PC-9 (cell line): Measurements from ENCODE around the gene RAB7B. TPM values are rescaled to one million over a fixed set of nuclear protein-coding genes. Genes with fewer than 3 reads are reported as not detected.
A peak's percentile ranks its signal among the peaks of the same experiment; 100 is the strongest.

Source experiments
- BruUV-seq: library from RNA; stranded (reverse); fragments of 400-500 nt; replicated peaks from 2 replicates; lab custom pipeline; 2021; lab: Mats Ljungman, UMichigan
- CTCF ChIA-PET: fragments of 300-600 bp; sonication (Branson Sonifier 250); formaldehyde crosslinking; loops from one replicate; lab custom pipeline; 2022; ENCODE audit warnings: antibody characterized with exemption; lab: Charles Lee
- POLR2A ChIA-PET: fragments of 300-600 bp; sonication (Branson Sonifier 250); formaldehyde crosslinking; loops from one replicate; lab custom pipeline; 2022; ENCODE audit warnings: antibody characterized with exemption; ENCODE audit not compliant: unreplicated experiment; lab: Charles Lee
- DNase-seq, 2 experiments: peaks; one replicate each; pipeline versions ENCODE4 v3.0.0 to v3.0.0-alpha.2; 2015 to 2022; ENCODE audit warnings: mixed read lengths in 1 of 2
- H2AFZ ChIP-seq: fragments of 200-600 bp; sonication (generic); 2 replicates; pipeline ENCODE4 v1.8.1; 2017; ENCODE audit warnings: antibody characterized with exemption
- H3F3A ChIP-seq: fragments of 200-600 bp; sonication (generic); 2 replicates; pipeline ENCODE4 v1.8.1; 2017; ENCODE audit warnings: antibody characterized with exemption, mild to moderate bottlenecking, low read depth; ENCODE audit not compliant: insufficient read depth
- H3K27ac ChIP-seq: fragments of 200-600 bp; sonication (generic); 2 replicates; pipeline ENCODE4 v1.6.1; 2016; ENCODE audit warnings: mixed run types
- H3K27me3 ChIP-seq: fragments of 200-600 bp; sonication (generic); 2 replicates; pipeline ENCODE4 v1.6.1; 2016; ENCODE audit warnings: low read depth, mixed run types; ENCODE audit not compliant: insufficient read depth
- H3K36me3 ChIP-seq: fragments of 200-600 bp; sonication (generic); 2 replicates; pipeline ENCODE4 v1.6.1; 2016; ENCODE audit warnings: low read depth, mixed run types
- H3K4me1 ChIP-seq: fragments of 200-600 bp; sonication (generic); replicated peaks from 2 replicates; pipeline ENCODE4 v1.6.1; 2016; ENCODE audit warnings: mixed run types; ENCODE audit not compliant: insufficient read depth
- H3K4me2 ChIP-seq: fragments of 200-600 bp; sonication (generic); 2 replicates; pipeline ENCODE4 v1.6.1; 2017; ENCODE audit warnings: mixed run types
- H3K4me3 ChIP-seq: fragments of 200-600 bp; sonication (generic); 2 replicates; pipeline ENCODE4 v1.6.1; 2016; ENCODE audit warnings: mixed run types
- H3K79me2 ChIP-seq: fragments of 200-600 bp; sonication (generic); 2 replicates; pipeline ENCODE4 v1.6.1; 2017; ENCODE audit warnings: low read depth, mixed run types
- H3K9me2 ChIP-seq: fragments of 200-600 bp; sonication (generic); 2 replicates; pipeline ENCODE4 v1.8.1; 2017; ENCODE audit warnings: mild to moderate bottlenecking; ENCODE audit not compliant: insufficient read depth
- H3K9me3 ChIP-seq: fragments of 200-600 bp; sonication (generic); 2 replicates; pipeline ENCODE4 v1.8.1; 2016; ENCODE audit warnings: low read depth; ENCODE audit not compliant: insufficient read depth
- H4K20me1 ChIP-seq: fragments of 200-600 bp; sonication (generic); 2 replicates; pipeline ENCODE4 v1.8.1; 2017; ENCODE audit not compliant: insufficient read depth
- CTCF ChIP-seq: fragments of 200-600 bp; sonication (generic); conservative IDR thresholded peaks from 2 replicates; pipeline ENCODE4 v1.6.1; 2017; ENCODE audit warnings: mixed run types, antibody characterized with exemption, mild to moderate bottlenecking, moderate library complexity
- EZH2 ChIP-seq: fragments of 200-600 bp; sonication (generic); IDR thresholded peaks from 2 replicates; pipeline ENCODE4 v1.8.0; 2017; ENCODE audit warnings: antibody characterized with exemption, low read depth
- intact Hi-C: fragments of 100-400 bp; cut with micrococcal nuclease; formaldehyde crosslinking; loops from one replicate; pipeline ENCODE4 v1.10.0; 2022; ENCODE audit not compliant: unreplicated experiment
- total RNA-seq: library from RNA; stranded (reverse); gene quantifications from 2 replicates; pipeline ENCODE4 v1.2.3, GENCODE V29; 2021

The RAB7B gene
- total RNA-seq, 1 experiment from 2014 or later, result not detected

- intact Hi-C loops, result no loop called here
- TF ChIP-seq EZH2, result no peak
- TF ChIP-seq CTCF, result no peak
- Histone ChIP-seq H3K4me3 (no peak overlapping the region), H3K27me3 (no peaks in the 10 kb centered on the region), H3K79me2 (no peaks in the 10 kb centered on the region), H3K9me2 (0 out of 2 replicates have a peak, but pooled peaks cover 5% of the 10 kb centered on the region), H3K4me1 (peaks cover 85% of the 10 kb centered on the region), H3F3A (peaks cover 35% of the 10 kb centered on the region), H2AFZ (no peak overlapping the region), H3K4me2 (peak overlapping the region; percentile 37), H4K20me1 (no peaks in the 10 kb centered on the region), H3K9me3 (no peaks in the 10 kb centered on the region), H3K36me3 (no peaks in the 10 kb centered on the region), H3K27ac (no peak overlapping the region)
- DNase-seq, result no peak
- ChIA-PET CTCF (no interaction called here), POLR2A (no interaction called here)
- no TSS peak for BruUV-seq
These were observed 67.3 kb downstream of the RAB7B start for GRCh38 chr1:205935869-205936268.

- H3K27ac ChIP-seq, result peak overlapping the region; percentile 99
- H4K20me1 ChIP-seq, result no peaks in the 10 kb centered on the region
- ChIA-PET POLR2A (no interaction called here), CTCF (no interaction called here)
- H3K4me2 ChIP-seq, result peak overlapping the region; percentile 69
- TF ChIP-seq EZH2 (no peak), CTCF (no peak)
- H3K4me3 ChIP-seq, result no peak overlapping the region
- H3K9me3 ChIP-seq, result no peaks in the 10 kb centered on the region
- 0 out of 2 replicates have a peak, but pooled peaks cover 5% of the 10 kb centered on the region for H3K9me2 ChIP-seq
- intact Hi-C loops, result loop anchor here (1.0 kb wide), 2 partner anchors 13 to 28 kb away; no protein-coding TSS in a partner anchor
- BruUV-seq, result no TSS peak
- H3K79me2 ChIP-seq, result no peaks in the 10 kb centered on the region
- H3K4me1 ChIP-seq, result peaks cover 83% of the 10 kb centered on the region
- DNase-seq, result peak; percentile 57 to 78
- no peaks in the 10 kb centered on the region for H3K36me3 ChIP-seq
- no peak overlapping the region for H2AFZ ChIP-seq
- H3F3A ChIP-seq, result peaks cover 35% of the 10 kb centered on the region
- H3K27me3 ChIP-seq, result no peaks in the 10 kb centered on the region
These were observed 68.4 kb downstream of the RAB7B start for GRCh38 chr1:205934788-205935187.

- H3K4me3 ChIP-seq, result peak overlapping the region; percentile 4; the same call in 1 of the 2 replicates
- CTCF ChIA-PET, result no interaction called here
- peak overlapping the region; percentile 99 for H3K27ac ChIP-seq
- DNase-seq, result peak; percentile 74 to 99
- no peaks in the 10 kb centered on the region for H4K20me1 ChIP-seq
- POLR2A ChIA-PET, result no interaction called here
- H3K4me1 ChIP-seq, result peaks cover 75% of the 10 kb centered on the region
- H3K9me2 ChIP-seq, result 0 out of 2 replicates have a peak, but pooled peaks cover 5% of the 10 kb centered on the region
- TF ChIP-seq CTCF (no peak), EZH2 (no peak)
- no peaks in the 10 kb centered on the region for H3K79me2 ChIP-seq
- H3K9me3 ChIP-seq, result no peaks in the 10 kb centered on the region
- peak overlapping the region; percentile 63; the same call in 1 of the 2 replicates for H2AFZ ChIP-seq
- no peaks in the 10 kb centered on the region for H3K36me3 ChIP-seq
- peaks cover 35% of the 10 kb centered on the region for H3F3A ChIP-seq
- TSS peak; percentile 83 for BruUV-seq
- no peaks in the 10 kb centered on the region for H3K27me3 ChIP-seq
- intact Hi-C loops, result loop anchor here (1.0 kb wide), 2 partner anchors 13 to 28 kb away; no protein-coding TSS in a partner anchor
- peak overlapping the region; percentile 69 for H3K4me2 ChIP-seq
These were observed 69.2 kb downstream of the RAB7B start for GRCh38 chr1:205933671-205934618.
